GM18519 (cell line): ENCODE data around the gene INSYN2A.

ENCODE experiments used
- ATAC-seq: cut with Tn5 transposase; IDR thresholded peaks from one replicate; pipeline ENCODE4 v1.9.1; 2021; ENCODE audit warnings: mild to moderate bottlenecking, moderate library complexity; ENCODE audit not compliant: unreplicated experiment, low FRiP score

Gene INSYN2A

DNA sequence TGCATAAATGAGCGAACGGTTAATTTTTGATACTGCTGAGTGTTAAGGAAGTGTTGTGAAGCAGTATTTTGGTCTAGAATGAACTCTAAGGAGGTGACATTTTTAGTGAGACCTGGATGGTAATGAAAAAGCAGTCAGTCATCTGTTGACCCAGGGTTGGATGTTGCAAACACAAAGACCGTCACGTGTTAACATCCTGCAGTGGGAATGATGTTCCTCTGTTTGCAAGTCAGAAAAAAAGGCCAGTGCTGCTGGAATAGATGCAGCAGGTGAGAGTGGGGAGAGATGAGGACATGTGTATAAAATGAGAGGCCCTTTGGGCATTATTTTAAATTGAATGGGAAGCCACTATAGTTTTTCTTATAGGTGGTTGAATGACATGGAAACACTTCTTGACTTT, 39.3 kb downstream of the INSYN2A start:
- ATAC-seq: no peak

- ATAC-seq: no peak
Measured at GRCh38 chr10:127154831-127155620, 41.4 kb downstream of the INSYN2A start.

DNA sequence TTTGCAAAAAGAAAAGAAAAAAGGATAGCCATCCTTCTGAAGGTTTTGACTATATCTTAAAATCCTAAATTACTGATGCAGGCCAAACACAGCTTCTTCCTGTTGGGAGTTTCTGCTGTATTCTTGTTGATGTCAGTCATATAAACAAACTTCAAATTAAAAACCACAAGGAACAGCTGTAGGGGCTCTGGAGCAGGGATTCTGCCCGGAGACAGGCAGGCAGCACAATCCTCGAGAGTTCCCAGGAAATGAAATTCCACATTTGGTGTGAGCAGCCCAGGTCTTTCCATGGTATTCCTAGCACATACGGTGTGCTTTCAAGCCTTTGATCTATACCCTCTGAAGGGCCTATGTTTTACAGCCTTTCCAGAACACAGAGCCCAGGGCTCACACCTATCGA, 43.2 kb downstream of the INSYN2A start:
- ATAC-seq: no peak

- no peak for ATAC-seq
Measured at GRCh38 chr10:127151981-127152699, 44.3 kb downstream of the INSYN2A start.

DNA sequence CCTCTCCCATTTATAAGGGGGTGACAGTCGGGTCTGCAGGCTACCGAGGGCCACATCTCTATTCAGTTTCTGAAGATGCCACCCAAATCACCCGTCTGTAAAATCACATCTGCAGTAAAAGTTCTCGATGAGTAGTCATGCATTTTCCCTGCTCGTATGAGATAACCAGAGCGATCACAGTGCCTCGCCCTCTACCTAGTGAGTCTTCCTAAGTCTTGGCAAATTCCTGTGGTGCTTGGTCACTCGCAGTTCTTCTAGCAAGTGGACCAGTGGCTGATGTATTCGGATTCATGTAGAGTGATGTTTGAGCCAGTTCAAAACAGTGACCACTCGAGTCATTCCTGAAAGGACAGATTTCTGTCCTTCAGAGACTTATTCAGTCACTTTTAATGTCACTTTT, 44.9 kb downstream of the INSYN2A start:
- ATAC-seq: no peak

- ATAC-seq: no peak
Measured at GRCh38 chr10:127150136-127150535, 46.3 kb downstream of the INSYN2A start.

- ATAC-seq: no peak
Measured at GRCh38 chr10:127149501-127150081, 46.8 kb downstream of the INSYN2A start.

- ATAC-seq: no peak
Measured at GRCh38 chr10:127148933-127149220, 47.5 kb downstream of the INSYN2A start.

GRCh38 chr10:127148066-127148932, 48.1 kb downstream of the INSYN2A start:
- ATAC-seq: no peak

DNA sequence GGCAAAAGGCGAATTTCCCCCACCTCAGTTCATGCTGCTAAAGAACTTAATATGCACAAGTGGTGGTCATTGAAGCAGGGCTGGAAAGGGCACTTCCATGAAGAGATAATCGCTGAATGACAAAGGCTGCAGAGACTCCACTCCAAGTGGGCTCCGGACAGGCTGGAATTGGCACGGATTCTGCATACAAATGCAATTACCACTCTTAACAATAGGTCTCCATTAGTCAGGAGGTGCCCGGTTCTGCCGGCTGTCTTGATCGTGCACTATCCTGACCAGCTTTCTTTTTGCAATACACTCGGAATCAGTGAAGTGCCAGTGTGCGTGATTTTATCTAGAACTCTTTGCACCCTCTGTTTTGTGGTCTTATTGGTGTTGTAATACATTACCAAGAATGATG, 49.7 kb downstream of the INSYN2A start:
- ATAC-seq: no peak
